Stimulated activated naive CD8-positive, alpha-beta T cell treated with anti-CD3 and anti-CD28 coated beads, Interleukin-15, Interleukin-2, amounts not matched to agents 100 U/mL and 50 U/mL, for 24 hours (primary cell): ENCODE data around the gene GAS7.

Source experiments
- ATAC-seq: fragments of 150-1000 bp; cut with Tn5 transposase; one replicate; pipeline ENCODE4 v1.10.0; 2021
- DNase-seq: peaks from one replicate; pipeline ENCODE4 v3.0.0; 2021

The GAS7 gene

DNA sequence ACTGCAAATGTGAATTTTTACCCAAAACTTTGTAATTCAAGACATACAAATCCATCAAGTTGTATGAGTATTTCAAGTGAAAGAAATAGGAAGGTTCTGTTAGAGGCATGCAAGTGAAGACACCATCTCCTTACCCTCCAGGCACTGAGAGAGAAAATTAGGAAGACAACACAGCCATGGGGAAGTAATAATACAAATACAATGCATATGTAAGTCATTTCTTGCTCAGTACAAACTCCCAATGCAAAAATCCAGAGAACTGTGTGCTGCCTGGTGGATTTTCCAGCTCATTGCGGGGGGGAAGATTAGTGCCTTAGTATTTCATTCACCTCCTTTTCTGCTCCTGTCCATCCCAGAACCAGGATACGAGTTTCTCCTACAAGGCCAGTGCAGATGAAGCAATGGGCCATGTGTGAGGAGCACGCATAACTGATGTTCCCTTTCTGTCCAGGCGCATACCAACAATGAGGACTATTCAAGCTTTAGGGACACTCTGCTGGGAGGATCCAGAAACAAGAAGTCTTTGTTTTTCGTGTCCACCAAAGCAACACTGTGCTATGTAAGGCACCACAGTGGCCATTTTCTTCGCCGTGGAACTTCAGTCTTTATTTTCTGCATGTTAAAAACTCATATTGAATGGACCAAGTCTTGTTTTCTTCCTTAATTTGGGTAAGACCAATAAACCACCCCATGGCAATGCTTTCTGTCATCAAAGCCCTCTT lies 149.6 kb downstream of the GAS7 start:
- DNase-seq, result no peak
- no peak for ATAC-seq

DNA sequence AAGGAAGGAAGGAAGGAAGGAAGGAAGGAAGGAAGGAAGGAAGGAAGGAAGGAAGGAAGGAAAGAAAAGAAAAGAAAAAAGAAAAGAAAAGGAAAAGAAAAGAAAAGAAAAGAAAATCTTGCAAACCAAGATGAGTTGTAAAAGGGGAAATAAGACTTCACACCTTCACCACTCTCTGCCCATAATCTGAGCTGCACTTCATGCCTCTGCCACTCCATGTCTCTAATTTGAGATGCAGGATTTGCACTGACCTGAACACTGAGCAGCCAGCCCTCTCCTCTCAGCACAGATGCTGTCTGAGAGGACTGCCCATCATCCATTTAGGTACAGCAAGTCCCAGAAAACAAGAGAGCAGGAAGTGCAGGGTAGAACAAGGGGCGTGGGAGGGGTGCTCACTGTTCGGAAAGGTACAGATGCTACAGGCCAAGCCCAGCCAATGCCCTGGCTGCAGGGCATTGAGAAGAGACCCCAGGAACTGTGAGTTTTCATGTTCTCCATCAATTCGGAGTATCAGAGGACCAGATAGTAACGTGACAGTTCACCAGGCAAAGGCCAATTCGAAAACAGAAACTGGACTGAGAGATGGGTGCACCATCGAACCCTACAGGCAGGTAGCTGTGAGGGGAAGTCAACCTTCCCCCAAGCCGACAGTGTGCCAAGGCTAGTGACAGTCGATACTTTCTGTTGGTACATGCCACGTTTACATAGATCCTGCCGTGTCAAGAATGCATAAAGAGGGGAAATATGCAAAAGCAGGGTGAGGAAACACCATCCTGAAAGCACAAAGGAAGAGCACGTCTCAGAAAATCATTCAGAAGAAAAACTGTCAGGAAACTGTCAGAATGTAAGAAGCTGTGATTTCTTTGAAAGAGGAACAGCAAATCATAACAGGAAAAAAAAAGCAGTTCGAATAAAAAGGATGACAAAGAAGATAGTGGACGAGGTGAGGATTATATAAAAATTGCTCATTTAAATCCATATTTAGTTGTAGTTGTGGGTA lies 151.3 kb downstream of the GAS7 start:
- ATAC-seq (no peak), DNase-seq (no peak)

DNA sequence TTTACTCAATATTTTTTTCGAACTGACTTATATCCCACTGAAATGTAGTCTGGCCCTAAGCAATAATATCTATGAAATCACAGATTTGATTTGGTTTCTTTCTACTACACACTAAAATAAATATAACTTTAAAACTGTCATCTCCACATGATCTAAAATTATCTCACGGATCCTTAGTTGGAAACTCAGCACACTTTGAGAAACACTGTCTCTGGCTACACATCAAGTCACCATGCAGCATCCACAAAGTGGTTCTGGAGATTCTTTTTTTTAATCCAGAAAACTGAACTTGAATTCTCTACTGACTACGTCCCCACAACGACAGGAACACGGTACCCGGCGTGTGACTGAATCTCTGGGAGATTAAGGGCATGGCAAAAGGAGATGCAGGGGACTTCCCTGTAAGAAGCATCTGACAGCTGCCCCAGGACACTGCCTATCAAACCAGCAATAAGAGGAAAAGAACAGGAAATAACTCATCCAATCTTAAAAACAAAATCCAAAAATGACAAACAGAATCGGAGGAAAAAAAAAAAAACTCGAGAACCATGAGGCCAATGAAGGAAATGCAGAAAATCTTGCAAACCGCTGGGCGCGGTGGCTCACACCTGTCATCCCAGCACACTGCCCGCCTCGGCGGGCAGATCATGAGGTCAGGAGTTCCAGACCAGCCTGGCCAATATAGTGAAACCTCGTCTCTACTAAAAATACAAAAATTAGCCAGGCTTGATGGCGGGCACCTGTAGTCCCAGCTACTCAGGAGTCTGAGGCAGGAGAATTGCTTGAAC lies 152.3 kb downstream of the GAS7 start:
- no peak for ATAC-seq

DNA sequence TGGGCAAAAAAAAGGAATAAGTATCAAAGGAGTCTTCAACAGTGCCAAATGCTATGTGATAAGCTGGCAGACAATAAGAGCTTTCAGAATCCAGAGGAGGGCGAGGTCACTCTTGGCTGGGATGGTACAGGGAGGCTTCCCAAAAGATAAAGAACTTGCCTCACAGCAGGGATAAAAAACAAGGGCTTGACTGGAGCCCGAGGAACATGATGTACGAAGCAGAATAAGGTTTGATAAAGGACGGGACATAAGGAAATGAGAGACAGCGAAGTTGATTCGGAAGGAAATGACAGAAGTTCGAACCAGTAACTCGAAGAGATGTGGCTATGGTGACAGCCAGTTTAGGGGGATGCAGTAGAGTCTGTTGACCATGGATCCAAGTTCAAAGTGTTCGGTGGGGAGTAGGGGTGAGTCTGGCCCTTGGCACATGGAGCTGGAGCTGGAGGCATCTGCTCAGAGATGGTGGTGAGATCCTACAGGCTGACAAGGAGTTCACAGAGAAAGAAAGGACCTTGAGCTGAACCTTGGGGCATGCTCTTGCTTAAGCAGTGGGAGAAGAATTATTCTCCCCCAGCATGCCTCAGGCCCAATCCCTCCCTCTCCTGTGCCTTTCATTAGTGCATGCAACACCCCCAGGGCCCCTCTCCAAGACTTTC lies 155.7 kb downstream of the GAS7 start:
- ATAC-seq (no peak), DNase-seq (no peak)

More for the DNA sequence above, 152.3 kb downstream of the GAS7 start:
- no peak for DNase-seq

DNA sequence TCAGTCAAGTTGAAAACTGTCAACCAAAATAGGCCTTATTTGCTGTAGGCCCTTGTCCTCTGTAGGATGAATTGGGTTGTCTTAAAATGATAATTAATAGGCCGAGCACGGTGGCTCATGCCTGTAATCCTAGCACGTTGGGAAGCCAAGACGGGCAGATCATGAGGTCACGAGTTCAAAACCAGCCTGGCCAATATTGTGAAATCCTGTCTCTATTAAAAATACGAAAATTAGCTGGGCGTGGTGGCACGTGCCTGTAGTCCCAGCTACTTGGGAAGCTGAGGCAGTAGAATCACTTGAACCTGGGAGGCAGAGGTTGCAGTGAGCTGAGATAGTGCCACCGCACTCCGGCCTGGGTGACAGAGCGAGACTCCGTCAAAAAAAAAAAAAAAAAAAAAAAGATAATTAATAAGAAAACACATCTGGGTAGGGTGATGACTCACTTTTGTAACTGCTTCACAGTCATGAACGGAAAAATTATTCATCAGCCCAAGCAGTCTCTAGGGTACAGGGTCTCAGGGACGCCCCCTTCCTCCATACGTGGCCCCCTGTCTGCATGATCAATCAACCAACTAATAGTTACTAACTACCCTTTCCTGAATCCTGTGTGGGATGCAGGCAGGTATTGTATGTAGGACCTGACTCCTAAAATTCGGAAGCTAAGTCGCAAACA lies 156.4 kb downstream of the GAS7 start:
- DNase-seq (peak; percentile 17), ATAC-seq (peak; percentile 55)

DNA sequence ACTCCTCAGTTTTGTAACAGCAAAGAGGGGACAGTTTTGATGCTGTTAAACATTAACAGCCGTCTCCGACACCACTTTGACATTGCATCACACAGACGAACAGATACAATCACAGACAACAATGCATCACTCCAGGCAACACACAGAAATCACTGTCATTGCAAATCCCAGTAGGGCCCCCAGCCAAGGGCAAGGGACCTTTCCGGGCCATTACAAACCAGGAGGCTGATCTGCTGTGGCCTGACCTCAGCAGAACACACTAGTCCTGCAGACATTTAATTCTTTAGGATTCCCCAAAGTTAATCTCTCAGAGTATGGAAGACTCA lies 157.2 kb downstream of the GAS7 start:
- DNase-seq (no peak), ATAC-seq (no peak)

DNA sequence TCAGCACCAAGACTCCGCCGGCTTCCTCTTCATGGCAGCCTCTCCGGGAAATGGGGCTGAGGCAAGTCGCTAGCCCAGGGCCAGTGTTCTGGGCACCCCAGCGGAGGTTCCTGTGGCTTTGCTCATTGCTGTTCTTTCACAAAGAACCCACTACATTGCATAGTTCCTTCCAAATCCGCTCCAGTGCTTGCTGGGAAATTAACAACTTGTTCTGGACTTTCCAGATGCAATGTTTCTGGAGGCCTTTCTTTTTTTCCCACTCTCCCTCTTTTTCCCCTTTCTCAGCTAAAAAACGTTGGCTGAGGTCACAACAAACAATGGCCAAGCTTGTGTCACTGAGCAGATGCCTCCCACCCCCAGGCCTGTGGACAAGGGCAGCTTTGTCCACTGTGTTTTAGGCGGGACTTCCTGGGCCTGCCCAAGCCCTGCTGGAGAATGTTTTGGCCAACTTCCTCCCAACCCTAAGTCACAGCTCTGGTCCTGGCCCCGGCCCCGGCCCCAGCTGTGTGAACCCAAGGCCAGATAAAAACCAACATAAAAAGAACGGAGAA lies 161.8 kb downstream of the GAS7 start:
- no peak for DNase-seq
- ATAC-seq, result no peak

DNA sequence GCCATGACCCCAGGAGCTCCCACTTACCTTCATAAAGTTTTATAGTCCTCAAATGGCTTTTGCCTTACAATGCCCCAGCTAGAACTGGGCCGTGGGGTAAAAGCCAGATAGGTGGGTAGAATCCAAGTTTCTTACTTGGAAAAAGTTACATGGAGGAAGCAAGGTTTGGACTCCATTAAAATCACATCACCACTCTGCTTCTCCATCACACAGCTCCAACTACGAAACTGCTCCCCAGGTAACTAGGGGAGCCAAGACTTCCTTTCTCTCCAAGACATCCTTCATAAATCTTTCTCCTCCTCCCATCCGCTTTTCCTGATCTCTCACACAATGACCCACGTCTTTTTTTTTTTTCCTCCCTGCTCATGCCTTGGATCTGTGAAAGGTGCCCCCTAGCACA lies 162.5 kb downstream of the GAS7 start:
- DNase-seq (no peak), ATAC-seq (no peak)

DNA sequence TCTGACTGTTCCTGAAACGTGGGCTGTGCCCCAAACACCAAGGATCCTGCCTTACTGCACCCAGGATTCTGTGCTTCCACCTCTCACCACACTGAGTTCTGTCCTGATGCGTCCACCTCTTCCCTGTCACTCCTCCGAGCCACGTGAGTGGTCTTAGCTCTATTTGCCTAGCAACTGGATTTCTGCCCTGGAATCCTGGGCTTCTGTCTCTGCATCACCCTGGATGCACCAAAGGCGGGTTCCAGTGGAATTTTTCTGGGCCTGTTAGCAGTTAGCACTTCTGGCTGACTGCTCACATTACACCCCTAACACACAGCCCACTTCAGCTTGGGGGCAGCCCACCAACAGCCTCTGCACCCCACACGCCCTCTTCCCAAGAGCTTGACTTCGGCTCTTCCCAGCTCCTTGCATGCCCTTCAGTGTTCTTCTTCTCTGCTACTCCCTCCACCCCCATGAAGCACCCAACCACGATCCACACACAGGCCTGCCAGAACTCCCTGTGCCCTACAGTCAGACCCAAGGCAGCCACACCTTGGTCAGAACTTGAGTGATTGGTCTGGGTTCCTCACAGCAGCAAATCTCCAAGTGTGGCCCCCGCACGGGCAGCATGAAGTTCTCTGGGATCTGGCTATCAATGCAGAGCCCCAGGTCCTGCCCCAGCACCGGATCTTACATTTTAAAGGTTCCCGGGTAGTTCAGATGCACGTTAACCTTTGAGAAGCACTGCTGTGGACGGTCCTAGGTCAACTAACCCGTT lies 163.5 kb downstream of the GAS7 start:
- no peak for ATAC-seq
- no peak for DNase-seq

DNA sequence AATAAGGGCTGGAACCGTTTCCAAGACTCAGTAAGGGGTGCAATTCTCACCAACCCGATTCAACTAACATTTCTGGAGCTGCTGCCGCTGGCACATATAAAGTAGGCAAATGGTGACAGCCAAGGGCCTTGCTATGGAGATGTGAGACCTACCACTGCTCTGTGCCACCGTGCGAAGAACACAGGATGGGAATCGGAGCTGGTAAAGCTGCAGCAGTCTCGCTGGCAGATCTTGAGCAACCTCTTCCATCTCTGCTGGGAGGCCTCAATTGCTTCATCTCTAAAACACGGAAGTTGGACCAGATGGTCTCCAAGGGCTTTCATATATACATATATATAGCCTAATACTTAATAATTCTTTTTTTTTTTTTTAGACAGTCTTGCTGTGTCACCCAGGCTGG lies 164.4 kb downstream of the GAS7 start:
- no peak for DNase-seq
- no peak for ATAC-seq

DNA sequence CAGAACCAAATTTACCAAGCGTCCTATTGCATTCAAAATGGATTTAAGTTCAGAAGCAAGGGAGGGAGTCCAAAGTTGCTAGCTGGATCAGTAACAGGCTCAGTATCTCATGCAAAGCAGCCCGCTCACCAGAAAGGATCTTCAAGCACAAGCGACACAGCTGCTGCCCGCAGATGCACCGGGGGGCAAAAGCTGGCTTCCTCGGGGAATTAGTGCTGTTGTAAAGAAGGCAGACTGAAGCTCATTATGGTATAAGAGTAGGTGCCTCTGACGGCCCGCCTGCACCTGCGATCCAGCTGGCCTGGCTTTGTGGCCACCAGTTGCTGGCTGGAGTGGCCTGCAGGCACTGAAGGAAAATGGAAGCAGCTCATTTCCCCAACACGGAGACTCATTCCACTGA lies 165.0 kb downstream of the GAS7 start:
- DNase-seq (no peak), ATAC-seq (no peak)

DNA sequence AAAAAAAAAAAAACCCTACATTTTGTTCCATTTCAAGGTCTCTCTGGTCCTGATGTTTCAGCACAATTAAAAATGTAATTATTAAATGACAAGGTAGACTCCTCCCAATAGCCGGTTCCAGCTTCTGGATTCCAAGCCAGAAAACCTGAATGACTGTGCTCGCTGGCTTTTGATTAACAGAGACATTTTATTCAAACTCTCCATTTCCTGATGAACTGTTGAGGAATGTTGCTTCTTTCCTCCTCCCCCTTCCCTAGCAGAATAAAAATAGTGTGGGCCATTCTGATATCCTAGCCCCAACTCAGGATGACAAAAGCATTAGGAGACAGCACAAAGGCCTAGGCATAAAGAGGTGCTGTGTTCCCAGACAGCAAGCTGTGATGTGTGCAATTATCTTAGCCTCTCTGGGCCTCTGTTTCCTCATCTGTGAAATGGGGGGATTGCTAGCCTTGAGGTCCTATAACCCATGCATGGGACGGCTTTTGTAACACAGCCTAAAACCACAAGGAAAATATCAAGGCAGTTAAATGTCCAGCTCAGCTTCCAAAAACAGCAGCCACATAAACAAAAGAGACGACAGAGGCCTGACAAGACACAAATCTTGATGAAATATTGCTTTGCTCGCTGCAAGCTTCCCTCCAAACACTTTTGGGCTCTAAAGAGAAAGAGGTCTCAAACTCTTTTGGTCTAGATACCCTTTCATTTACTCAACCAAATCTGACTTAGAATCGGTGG lies 166.1 kb downstream of the GAS7 start:
- no peak for ATAC-seq
- DNase-seq, result no peak

DNA sequence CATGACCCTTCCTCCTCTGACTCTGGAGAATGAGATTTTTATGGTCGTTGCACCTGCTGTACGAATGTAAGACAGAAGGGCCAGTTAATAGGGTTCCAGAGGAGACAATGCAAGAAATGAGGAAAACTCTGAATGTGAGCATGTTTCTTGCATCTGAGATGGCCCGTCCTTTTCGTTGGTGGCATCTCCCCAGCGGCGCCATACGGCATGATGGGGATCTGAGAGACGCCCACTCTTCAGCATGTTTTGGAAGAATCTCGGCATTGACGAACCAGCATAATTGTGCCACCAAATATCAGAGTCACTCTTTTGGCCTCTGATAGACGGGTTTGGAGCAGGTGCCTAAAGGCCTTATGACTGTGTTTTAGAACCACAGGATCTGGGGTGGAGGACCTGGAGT lies 166.8 kb downstream of the GAS7 start:
- DNase-seq (no peak), ATAC-seq (no peak)

DNA sequence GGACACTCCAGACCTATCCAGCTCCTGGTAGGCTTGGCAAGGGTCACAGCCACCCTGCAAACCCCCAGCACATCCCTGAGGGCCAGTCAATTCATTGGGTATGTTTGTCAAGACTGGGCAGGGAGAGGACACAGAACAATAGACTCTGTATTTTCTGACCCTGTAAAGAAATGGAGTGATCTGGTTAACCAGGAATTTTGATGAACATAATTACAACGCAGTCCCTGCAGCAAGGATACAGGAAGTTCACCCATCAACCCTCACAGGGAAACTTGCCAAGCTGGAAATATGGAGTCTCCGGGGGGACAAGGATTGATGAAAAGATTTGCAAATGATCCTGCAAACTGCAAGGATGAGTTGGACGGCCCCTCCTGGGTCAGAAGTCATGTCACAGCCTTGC lies 167.3 kb downstream of the GAS7 start:
- DNase-seq, result no peak
- no peak for ATAC-seq

DNA sequence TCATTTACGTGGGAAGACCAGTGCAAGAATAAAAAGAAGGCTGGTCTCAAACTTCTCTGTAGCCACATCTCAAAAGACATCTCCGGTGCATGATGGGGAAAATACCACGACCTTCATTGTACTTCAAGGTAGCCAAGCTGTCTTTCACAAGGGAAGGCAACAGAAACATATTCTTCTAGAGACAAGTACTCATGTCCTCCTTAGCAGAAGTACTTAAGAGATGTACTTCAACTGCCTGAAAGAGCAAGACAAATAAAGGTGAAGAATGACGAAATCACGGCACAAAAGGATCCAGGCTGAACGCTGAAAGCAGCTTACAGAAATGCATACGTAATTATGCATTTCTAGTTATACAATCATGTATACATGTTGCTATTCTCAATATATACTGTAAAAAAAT lies 169.3 kb downstream of the GAS7 start:
- ATAC-seq, result no peak

DNA sequence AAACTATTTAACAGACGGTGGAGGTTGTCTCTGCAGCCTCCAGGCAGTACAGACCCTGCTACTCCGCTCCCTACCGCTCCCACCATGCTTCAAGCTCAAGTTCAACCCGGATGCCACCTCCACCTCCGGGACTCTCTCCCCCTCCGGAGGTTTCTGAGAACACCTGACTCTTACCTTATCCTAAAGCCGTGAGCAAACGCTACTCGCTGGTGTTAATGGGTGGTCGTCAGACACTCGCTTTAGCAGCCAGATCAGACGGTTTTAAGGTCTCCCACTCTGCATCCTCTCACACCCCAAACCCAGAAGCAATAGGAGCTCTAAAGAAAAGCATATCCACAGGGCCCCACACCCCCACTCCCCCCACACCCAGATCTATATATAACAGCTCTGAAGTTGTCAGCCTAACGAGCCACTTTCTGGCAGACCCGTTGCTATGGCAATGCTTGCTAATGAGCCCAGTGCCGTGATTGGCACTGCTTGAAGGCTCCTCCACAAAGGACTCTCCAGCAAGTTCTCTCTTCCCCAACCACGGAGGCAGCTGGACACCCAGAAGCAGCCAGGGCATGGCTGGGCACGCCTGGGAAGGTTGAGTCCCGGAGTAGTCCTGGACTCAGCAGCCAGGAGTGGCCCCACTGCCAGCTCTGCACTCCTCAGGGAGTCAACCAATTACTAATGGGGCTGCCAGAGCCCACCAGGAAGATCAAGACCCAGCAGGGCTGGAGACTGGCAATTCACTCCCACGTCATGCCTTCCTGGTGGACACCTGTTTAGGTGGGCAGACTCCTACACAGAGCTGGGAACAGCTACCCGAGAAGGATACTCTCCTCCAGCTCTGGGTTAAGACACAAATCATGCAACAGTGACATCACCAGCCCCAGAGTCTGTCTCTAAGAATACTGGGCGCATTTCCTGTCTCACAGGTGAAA lies 172.2 kb downstream of the GAS7 start:
- DNase-seq (no peak), ATAC-seq (no peak)

More for the DNA sequence above, 169.3 kb downstream of the GAS7 start:
- DNase-seq, result no peak

DNA sequence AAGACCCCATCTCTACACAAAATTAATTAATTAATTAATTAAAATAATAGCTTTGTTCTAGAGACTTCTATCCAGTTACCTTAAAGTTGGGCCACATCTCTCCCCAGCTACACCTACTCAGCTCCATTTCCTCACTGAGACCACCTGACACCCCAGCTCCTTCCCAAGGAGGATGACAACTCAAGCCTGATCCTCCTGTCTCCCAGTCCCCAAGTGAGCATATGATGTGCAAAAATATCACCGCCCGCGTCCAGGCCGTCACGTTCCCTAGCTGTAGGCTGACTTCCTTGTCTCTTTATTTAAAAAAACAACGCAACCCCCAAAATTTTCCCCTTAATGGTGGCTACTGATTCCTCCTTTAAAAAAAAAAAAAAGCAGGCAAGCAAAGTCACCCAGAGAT lies 173.2 kb downstream of the GAS7 start:
- DNase-seq (no peak), ATAC-seq (no peak)

DNA sequence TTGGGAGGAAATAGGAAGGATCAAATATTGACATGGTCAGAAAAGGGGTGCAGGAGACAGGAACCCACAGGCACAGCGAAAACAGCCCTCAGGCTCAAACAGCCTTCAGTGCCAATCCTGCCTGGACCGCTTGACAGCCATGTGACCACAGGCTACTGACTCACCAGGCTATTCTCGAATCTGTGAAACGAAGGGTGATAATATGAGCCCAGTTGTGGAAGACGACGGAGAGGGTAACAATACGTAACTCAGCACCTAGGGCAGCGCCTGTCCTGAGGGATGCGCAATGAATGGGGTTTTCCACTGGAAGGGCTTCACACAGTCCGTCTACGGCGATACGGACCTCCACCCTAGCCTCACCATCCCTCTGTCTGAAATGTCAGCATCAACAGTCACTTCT lies 176.0 kb downstream of the GAS7 start:
- ATAC-seq (no peak), DNase-seq (no peak)
